Testis (tissue), 3 donors: ENCODE data around the gene AUTS2. TPM values are rescaled to one million over a fixed set of nuclear protein-coding genes. Genes with fewer than 3 reads are reported as not detected.
"Not testable (repeated sequence)": the region's sequence is repeated elsewhere in the genome, so short reads cannot be mapped to it uniquely, and the experiment has no call there.

Source experiments
- DNase-seq: peaks from one replicate; pipeline ENCODE4 v3.0.0-alpha.2; 2019
- H3K27ac ChIP-seq, 2 donors: fragments of 200-600 bp; sonication (generic); one replicate each; pipeline ENCODE4 v1.5.1; 2019
- H3K27me3 ChIP-seq: fragments of 200-600 bp; sonication (generic); one replicate; pipeline ENCODE4 v1.5.1; 2019
- H3K36me3 ChIP-seq: fragments of 200-600 bp; sonication (generic); one replicate; pipeline ENCODE4 v1.5.1; 2017; ENCODE audit warnings: low read depth; ENCODE audit errors: missing control alignments
- H3K4me1 ChIP-seq: fragments of 200-600 bp; sonication (generic); one replicate; pipeline ENCODE4 v1.5.1; 2019
- H3K4me3 ChIP-seq, 2 donors: fragments of 200-600 bp; sonication (generic); one replicate each; pipeline ENCODE4 v1.5.1; 2017 to 2019
- H3K9me3 ChIP-seq: fragments of 200-600 bp; sonication (generic); one replicate; pipeline ENCODE4 v1.5.1; 2017
- POLR2A ChIP-seq: fragments of 450-650 bp; IDR thresholded peaks from one replicate; pipeline ENCODE4 v1.6.1; 2017; ENCODE audit warnings: antibody characterized with exemption, mild to moderate bottlenecking, moderate library complexity
- WGBS, 2 donors: methylation state at CpG; one replicate each; pipeline ENCODE4 v1.1.5; 2018; 5-methylcytosine and 5-hydroxymethylcytosine counted together
- intact Hi-C: fragments of 100-400 bp; cut with DNase I; formaldehyde crosslinking; loops from one replicate; pipeline ENCODE4 v1.15.1; 2023; ENCODE audit warnings: low total_unique reads
- polyA plus RNA-seq: library from polyadenylated mRNA; stranded (reverse); fragments of 350-450 nt; fragmentation: Illumina TruSeq; extraction: RNeasy Lipid Tissue Mini Kit (QIAGEN cat#74804); gene quantifications from one replicate; pipeline ENCODE4 v1.2.3, GENCODE V29; 2014; ENCODE audit warnings: low read depth, low replicate concordance; ENCODE audit not compliant: insufficient read depth
- total RNA-seq, 2 donors: library from RNA; depleted of rRNA; stranded (reverse); fragments of >200 nt; gene quantifications; one replicate each; pipeline ENCODE4 v1.2.3, GENCODE V29; 2016
- TF ChIP-seq, protein P1 (sequence below), 3 experiments: fragments of 450-650 bp in 2 of 3; fragments of 200-600 bp in 1 of 3; sonication (generic) in 1 of 3; IDR thresholded peaks; one replicate each; pipeline ENCODE4 v1.5.1; 2016 to 2019; ENCODE audit warnings: antibody characterized with exemption in 3 of 3, mild to moderate bottlenecking in 2 of 3, moderate library complexity in 1 of 3

The AUTS2 gene
- total and polyA plus RNA-seq, 3 donors from 2014 or later: 21.3 to 75.5 (median 56.1) TPM

GRCh38 chr7:70271617-70272081, 673.4 kb downstream of the AUTS2 start:
- Histone ChIP-seq H3K4me3 (no peak overlapping the region), H3K4me1 (no peaks in the 10 kb centered on the region), H3K36me3 (no peaks in the 10 kb centered on the region), H3K27ac (no peak overlapping the region), H3K9me3 (no peaks in the 10 kb centered on the region), H3K27me3 (no peaks in the 10 kb centered on the region)
- TF ChIP-seq, protein P1, sequence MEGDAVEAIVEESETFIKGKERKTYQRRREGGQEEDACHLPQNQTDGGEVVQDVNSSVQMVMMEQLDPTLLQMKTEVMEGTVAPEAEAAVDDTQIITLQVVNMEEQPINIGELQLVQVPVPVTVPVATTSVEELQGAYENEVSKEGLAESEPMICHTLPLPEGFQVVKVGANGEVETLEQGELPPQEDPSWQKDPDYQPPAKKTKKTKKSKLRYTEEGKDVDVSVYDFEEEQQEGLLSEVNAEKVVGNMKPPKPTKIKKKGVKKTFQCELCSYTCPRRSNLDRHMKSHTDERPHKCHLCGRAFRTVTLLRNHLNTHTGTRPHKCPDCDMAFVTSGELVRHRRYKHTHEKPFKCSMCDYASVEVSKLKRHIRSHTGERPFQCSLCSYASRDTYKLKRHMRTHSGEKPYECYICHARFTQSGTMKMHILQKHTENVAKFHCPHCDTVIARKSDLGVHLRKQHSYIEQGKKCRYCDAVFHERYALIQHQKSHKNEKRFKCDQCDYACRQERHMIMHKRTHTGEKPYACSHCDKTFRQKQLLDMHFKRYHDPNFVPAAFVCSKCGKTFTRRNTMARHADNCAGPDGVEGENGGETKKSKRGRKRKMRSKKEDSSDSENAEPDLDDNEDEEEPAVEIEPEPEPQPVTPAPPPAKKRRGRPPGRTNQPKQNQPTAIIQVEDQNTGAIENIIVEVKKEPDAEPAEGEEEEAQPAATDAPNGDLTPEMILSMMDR (IDR thresholded peaks at IDR 0.05): no peak
- TF ChIP-seq POLR2A: no peak
- DNase-seq: no peak
- WGBS, 2 donors: 90% methylated on average over 8 of the region's 8 CpGs
- intact Hi-C loops: no loop called here

DNA sequence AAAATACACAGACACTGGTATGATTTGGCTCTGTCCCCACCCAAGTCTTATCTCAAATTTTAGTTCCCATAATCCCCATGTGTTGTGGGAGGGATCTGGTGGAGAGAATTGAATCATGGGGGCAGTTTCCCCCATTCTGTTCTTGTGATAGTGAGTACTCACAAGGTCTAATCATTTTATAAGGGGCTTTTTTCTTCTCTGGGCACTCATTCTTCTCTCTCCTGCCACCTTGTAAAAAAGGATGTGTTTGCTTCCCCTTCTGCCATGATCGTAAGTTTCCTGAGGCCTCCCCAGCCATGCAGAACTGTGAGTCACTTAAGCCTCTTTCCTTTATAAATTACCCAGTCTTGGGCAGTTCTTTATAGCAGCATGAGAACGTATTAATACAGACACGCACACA, 677.3 kb downstream of the AUTS2 start:
- H3K36me3 ChIP-seq, intact Hi-C loops, DNase-seq, H3K27ac ChIP-seq, H3K4me3 ChIP-seq, H3K4me1 ChIP-seq, H3K27me3 ChIP-seq, H3K9me3 ChIP-seq: not testable (repeated sequence)
- 97 to 98% methylated on average over 3 of the region's 3 CpGs for WGBS, 2 donors

DNA sequence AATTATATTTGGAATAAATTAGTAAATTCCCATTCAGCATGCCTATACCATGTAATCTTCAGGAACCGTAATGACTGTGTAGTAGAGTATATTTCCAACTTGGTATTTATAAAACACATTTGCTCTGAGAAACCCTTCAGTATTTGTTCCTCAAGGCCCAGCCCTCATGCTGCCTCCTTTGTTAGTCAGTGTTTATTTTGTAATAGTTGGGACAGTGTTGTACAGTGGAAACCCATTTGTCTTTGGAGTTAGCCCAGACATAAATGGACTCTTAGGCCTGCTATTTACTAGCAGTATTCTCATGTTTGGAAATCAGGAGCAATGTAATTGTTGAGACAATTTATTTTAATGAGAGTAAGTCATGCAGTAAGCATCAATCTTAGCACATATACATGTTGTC, 686.9 kb downstream of the AUTS2 start:
- H3K4me3 ChIP-seq: no peak overlapping the region
- 89 to 96% methylated on average over 1 of the region's 1 CpG for WGBS, 2 donors
- no peaks in the 10 kb centered on the region for H3K9me3 ChIP-seq
- intact Hi-C loops: no loop called here
- DNase-seq: no peak
- H3K4me1 ChIP-seq: no peaks in the 10 kb centered on the region
- no peaks in the 10 kb centered on the region for H3K27me3 ChIP-seq
- H3K27ac ChIP-seq: no peak overlapping the region
- H3K36me3 ChIP-seq: no peaks in the 10 kb centered on the region
- no peak for TF ChIP-seq POLR2A
- TF ChIP-seq, protein P1 (IDR thresholded peaks at IDR 0.05): no peak

DNA sequence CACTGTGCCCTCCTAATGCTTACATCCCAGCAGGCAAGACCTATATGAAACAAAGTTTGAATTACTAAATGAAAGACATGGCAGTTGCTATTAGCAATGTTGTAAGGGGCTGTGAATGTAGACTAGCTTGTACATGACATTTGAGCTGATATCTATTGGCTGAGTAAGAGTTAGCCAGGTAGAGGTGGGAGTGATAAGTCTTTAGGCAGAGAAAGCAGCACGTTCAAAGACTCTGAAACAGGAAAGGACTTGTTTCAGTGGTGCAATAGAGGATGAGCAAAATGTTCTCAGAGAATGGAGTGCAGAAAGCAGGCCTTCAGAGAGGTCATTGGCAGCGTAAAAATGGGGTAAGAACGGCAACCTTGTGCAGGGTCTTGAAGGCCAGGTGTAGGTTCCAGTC, 687.6 kb downstream of the AUTS2 start:
- H3K27me3 ChIP-seq: no peaks in the 10 kb centered on the region
- no peak overlapping the region for H3K4me3 ChIP-seq
- whole genome bisulfite sequencing, 2 donors: 92 to 96% methylated on average over 3 of the region's 3 CpGs
- intact Hi-C loops: no loop called here
- no peak for DNase-seq
- no peak overlapping the region for H3K27ac ChIP-seq
- no peaks in the 10 kb centered on the region for H3K36me3 ChIP-seq
- H3K4me1 ChIP-seq: no peaks in the 10 kb centered on the region
- TF ChIP-seq, protein P1 (IDR thresholded peaks at IDR 0.05): no peak
- TF ChIP-seq POLR2A: no peak
- no peaks in the 10 kb centered on the region for H3K9me3 ChIP-seq

GRCh38 chr7:70288781-70289456, 690.6 kb downstream of the AUTS2 start:
- Histone ChIP-seq H3K4me1 (no peaks in the 10 kb centered on the region), H3K27me3 (no peaks in the 10 kb centered on the region), H3K9me3 (no peaks in the 10 kb centered on the region), H3K4me3 (no peak overlapping the region), H3K27ac (no peak overlapping the region), H3K36me3 (no peaks in the 10 kb centered on the region)
- intact Hi-C loops: no loop called here
- TF ChIP-seq, protein P1 (IDR thresholded peaks at IDR 0.05): no peak
- TF ChIP-seq POLR2A: no peak
- 88% methylated on average over 5 of the region's 5 CpGs for WGBS, 2 donors
- DNase-seq: no peak
